T-helper 1 cell treated with Interleukin-12 subunit alpha and Interleukin-12 subunit beta and Interleukin-4 antibody, amounts not matched to agents 30 ng/mL and 1 ng/mL, for 36 hours (primary cell): ENCODE results near the gene GARS1. TPM values are rescaled to one million over a fixed set of nuclear protein-coding genes. Genes with fewer than 3 reads are reported as not detected.

Source experiments
- intact Hi-C: fragments of 100-400 bp; cut with micrococcal nuclease; formaldehyde crosslinking; loops from one replicate; pipeline ENCODE4 v1.15.1; 2024
- total RNA-seq: library from RNA; stranded (reverse); gene quantifications from 2 replicates; pipeline ENCODE4 v1.2.3, GENCODE V29; 2022

Gene GARS1, protein sequence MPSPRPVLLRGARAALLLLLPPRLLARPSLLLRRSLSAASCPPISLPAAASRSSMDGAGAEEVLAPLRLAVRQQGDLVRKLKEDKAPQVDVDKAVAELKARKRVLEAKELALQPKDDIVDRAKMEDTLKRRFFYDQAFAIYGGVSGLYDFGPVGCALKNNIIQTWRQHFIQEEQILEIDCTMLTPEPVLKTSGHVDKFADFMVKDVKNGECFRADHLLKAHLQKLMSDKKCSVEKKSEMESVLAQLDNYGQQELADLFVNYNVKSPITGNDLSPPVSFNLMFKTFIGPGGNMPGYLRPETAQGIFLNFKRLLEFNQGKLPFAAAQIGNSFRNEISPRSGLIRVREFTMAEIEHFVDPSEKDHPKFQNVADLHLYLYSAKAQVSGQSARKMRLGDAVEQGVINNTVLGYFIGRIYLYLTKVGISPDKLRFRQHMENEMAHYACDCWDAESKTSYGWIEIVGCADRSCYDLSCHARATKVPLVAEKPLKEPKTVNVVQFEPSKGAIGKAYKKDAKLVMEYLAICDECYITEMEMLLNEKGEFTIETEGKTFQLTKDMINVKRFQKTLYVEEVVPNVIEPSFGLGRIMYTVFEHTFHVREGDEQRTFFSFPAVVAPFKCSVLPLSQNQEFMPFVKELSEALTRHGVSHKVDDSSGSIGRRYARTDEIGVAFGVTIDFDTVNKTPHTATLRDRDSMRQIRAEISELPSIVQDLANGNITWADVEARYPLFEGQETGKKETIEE
- total RNA-seq = 156 and 158 TPM in 2 replicates

DNA sequence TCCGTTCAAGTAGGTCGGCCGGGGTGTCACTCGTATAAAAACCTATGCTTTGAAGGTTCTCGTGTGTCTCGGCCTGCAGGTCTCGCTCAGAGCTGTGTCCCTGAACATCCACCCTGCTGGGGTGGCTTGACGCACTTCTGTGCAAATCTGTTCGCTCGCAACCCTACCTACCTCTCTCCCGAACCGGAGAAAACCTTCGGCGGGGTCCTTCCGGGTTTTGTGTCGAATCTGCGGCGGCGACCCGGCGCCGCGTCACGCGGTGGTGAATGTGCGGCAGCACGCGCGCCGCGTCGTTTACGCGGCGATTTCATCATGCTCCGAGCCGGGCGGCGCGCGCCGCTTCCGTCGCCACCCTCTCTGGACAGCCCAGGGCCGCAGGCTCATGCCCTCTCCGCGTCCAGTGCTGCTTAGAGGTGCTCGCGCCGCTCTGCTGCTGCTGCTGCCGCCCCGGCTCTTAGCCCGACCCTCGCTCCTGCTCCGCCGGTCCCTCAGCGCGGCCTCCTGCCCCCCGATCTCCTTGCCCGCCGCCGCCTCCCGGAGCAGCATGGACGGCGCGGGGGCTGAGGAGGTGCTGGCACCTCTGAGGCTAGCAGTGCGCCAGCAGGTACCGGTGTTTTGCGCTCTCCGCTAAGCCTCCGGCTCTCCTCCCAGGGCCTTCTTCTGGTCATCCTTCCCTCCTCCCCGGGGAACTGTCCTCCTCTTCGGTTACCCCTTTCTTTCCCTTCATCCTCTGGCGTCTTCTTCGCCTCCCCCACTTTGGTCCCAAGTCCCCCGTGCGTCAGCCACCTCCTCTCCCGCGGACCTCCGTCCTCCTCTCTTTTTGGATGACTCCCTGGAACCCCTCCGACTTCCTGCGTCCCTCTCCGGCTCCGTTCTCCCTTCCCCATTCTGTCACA lies at the start of gene GARS1:
TSS of gene GARS1 (plus strand) at position 339 of the 896 bp plus-strand sequence. CDS start at position 383, 44 bp downstream.
- intact Hi-C loops = loop anchor here (1.0 to 10.0 kb wide), 11 partner anchors 30 to 1900 kb away; partner anchors contain the start of genes AVL9, FKBP14, GGCT and LSM5

DNA sequence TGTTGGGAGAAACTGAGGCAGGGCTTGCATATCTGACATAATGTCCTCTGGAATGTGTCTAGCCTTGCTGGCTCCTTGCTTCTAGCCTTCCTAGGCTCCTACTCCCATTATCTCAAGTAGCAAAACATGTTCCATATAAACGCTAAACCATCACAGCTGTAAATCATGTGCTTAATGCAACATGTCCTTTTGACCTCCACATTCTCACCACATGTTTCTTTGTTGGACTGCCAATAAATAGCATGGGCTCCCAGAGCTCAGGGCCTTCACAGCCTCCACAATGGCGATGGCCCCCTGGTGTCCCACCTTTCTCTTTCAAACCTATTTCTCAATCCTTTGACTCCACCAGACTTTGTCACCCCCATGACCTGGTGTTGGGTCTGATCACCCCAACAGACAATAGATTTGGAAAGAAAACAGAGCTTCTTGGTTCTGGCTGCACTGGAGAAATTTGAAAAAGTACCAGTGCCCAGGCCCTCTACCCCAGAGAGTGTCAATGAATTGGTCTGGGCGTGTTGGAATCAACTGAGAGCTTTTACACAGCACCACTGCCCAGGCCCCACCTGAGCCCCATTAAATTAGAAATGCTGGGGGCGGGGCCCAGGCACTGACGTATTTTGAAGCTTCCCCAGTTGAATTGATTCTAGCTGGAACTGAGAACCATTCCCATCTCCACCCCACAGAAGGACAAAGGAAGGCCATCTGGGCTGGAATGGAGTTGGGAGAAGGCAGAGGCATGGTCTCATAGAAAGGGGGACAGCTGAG lies 48.7 kb upstream of the GARS1 start:
- intact Hi-C loops = no loop called here

GRCh38 chr7:30546596-30546995 lies 48.1 kb upstream of the GARS1 start:
- intact Hi-C loops = no loop called here

GRCh38 chr7:30548845-30549244 lies 45.8 kb upstream of the GARS1 start:
- intact Hi-C loops = loop anchor here (1.0 to 2.0 kb wide), 3 partner anchors 15 to 191 kb away; partner anchors contain the start of gene GGCT

GRCh38 chr7:30549931-30550493 lies 44.7 kb upstream of the GARS1 start:
- intact Hi-C loops = loop anchor here (2.0 kb wide), 1 partner anchor 45 kb away; the partner anchor contains the start of gene GGCT

GRCh38 chr7:30552330-30552729 lies 42.3 kb upstream of the GARS1 start:
- intact Hi-C loops = no loop called here

- intact Hi-C loops = no loop called here
Observed at GRCh38 chr7:30553141-30553540, 41.5 kb upstream of the GARS1 start.

GRCh38 chr7:30553546-30553945 lies 41.1 kb upstream of the GARS1 start:
- intact Hi-C loops = no loop called here

- intact Hi-C loops = no loop called here
Observed at GRCh38 chr7:30555525-30555924, 39.2 kb upstream of the GARS1 start.

DNA sequence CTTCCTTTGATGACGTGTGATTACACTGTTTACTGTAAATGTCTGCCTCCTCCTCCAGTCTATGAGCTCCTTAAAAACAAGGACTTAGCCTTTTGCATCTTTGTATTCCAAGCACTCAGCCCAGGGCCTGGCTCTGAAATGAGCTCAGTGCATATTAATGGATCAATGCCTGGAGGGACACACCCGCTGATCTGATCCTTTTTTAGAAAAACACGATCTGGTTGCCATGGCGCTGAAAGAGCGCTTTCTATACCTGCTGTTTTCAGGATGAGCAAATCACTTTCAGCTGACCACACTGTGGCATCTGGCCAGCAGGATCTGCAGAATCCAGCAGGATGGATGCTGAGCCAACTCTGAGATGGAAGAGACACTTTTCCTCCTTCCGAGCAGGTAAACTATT lies 37.8 kb upstream of the GARS1 start:
- intact Hi-C loops = no loop called here

DNA sequence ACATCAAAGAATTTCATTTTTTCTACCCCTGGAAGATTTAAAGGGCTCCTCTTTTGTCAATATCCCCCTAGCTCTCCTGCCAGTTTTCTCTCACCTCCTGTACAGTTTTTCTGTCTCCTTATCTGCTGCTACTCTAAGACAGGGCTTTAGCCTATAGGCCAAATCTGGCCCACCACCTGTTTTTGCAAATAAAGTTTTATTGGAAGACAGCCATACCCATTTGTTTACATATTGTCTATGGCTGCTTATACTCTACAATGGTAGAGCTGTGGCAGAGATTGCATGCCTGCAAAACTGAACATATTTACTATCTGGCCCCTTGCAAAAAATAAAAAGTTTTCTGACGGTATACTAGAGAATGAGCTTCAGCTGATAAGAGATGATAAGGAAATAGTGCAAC lies 37.4 kb upstream of the GARS1 start:
- intact Hi-C loops = no loop called here

DNA sequence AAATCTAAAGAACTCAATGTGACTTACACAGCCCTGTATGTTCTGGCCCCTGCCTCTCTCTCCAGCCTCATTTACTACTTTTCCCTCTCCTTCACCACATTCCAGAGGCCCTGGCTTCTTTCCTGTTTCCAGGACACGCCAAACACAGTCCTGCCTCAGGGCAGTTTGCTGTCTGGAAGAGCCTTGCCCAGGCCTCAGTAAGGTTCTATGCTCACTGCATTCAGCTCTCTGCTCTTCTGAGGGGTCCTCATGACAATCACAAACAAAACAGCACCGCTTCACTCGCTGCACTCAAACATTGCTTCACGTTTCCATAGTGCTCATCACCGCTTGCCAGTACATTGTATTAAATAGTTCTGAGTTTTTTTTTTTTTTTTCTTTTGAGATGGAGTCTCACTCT lies 35.1 kb upstream of the GARS1 start:
- intact Hi-C loops = loop anchor here (10.0 kb wide), 1 partner anchor 115 kb away; no protein-coding TSS in a partner anchor

- intact Hi-C loops = loop anchor here (10.0 kb wide), 1 partner anchor 117 kb away; no protein-coding TSS in a partner anchor
Observed at GRCh38 chr7:30561389-30561788, 33.3 kb upstream of the GARS1 start.

- intact Hi-C loops = loop anchor here (10.0 kb wide), 1 partner anchor 118 kb away; no protein-coding TSS in a partner anchor
Observed at GRCh38 chr7:30562498-30562897, 32.2 kb upstream of the GARS1 start.

DNA sequence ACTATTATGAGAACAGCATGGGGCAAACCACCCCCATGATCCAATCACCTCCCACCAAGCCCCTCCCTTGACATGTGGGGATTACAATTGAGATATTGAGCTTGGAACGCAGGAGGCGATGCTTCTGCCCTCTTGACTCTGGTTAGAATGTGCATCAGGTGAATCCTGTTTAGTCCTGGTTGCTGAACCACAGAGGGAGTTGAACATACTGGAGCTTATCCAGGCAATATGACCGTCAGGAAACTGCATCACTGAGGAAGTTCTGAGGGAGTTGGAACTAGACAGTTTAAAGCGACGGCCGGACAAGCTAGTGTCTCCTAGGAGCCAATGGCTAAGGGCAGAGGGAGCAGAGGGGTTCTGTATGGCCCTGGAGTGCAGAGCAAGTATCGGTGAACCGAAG lies 31.8 kb upstream of the GARS1 start:
- intact Hi-C loops = loop anchor here (10.0 kb wide), 1 partner anchor 118 kb away; no protein-coding TSS in a partner anchor

GRCh38 chr7:30563326-30563942 lies 31.2 kb upstream of the GARS1 start:
- intact Hi-C loops = loop anchor here (10.0 kb wide), 1 partner anchor 119 kb away; no protein-coding TSS in a partner anchor

GRCh38 chr7:30564243-30564892 lies 30.3 kb upstream of the GARS1 start:
- intact Hi-C loops = loop anchor here (1.0 to 10.0 kb wide), 13 partner anchors 16 to 686 kb away; partner anchors contain the start of gene GARS1

DNA sequence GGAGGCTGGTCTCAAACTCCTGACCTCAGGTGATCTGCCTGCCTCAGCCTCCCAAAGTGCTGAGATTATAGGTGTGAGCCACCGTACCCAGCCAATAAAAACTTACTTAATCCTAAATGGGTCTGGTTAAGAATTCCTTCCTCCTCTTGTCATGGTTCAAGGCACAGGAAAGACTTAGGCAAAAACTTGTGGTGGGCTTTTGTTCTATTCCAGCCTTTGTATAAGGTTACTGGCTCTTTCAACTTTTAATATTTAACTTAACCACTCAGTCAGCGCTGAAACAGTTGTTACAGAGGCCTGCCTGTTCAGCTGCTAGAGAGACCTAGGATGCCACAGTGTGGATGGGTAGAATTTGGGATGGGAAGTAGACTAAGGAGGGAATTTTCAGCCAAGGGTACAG lies 28.1 kb upstream of the GARS1 start:
- intact Hi-C loops = loop anchor here (10.0 kb wide), 1 partner anchor 122 kb away; no protein-coding TSS in a partner anchor

DNA sequence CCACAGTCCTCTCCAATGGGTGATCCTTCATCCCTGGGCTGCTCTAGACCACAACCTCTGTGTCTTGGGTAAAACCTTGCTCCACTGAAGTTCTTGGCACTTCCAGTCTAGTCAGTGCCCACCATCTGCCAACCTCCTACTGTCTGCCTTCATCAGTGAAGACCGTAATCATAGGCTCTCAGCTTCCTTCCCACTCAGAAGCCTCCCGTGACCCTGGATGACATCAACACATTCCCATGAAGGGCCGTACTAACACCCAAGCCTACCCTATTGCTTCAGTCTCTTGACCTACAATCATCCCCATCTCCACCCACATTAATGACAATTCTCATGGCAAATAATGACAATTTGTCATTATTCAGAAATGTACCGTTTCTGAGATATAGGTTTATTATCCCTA lies 27.6 kb upstream of the GARS1 start:
- intact Hi-C loops = loop anchor here (10.0 kb wide), 1 partner anchor 122 kb away; no protein-coding TSS in a partner anchor
